Activated CD4-positive, alpha-beta memory T cell treated with anti-CD3 and anti-CD28 coated beads, Interleukin-2, amount 10 ng/mL, durations not matched to agents 7 days and 5 days (primary cell): ENCODE measurements around the gene ADAMTS3. TPM values are rescaled to one million over a fixed set of nuclear protein-coding genes. Genes with fewer than 3 reads are reported as not detected.

Experiments used
- CTCF ChIA-PET: fragments of 350-600 bp; sonication (Branson Sonifier 250); formaldehyde crosslinking; loops from one replicate; lab custom pipeline; 2021; ENCODE audit warnings: antibody characterized with exemption, inconsistent platforms; lab: Charles Lee
- POLR2A ChIA-PET: fragments of 350-600 bp; sonication (Branson Sonifier 250); formaldehyde crosslinking; loops from one replicate; lab custom pipeline; 2021; ENCODE audit warnings: antibody characterized with exemption; lab: Charles Lee
- DNase-seq: peaks from one replicate; pipeline ENCODE4 v3.0.0-alpha.2; 2020
- H3K27ac Mint-ChIP-seq: one replicate; pipeline ENCODE4 v1.8.0; 2021; ENCODE audit warnings: mild to moderate bottlenecking, mixed read lengths
- H3K27me3 Mint-ChIP-seq: one replicate; pipeline ENCODE4 v1.8.0; 2021; ENCODE audit warnings: mixed read lengths
- H3K36me3 Mint-ChIP-seq: one replicate; pipeline ENCODE4 v1.8.0; 2021; ENCODE audit warnings: low read depth, mixed read lengths
- H3K4me1 Mint-ChIP-seq: one replicate; pipeline ENCODE4 v1.8.0; 2021; ENCODE audit warnings: mixed read lengths
- H3K4me3 Mint-ChIP-seq: one replicate; pipeline ENCODE4 v1.8.0; 2021; ENCODE audit warnings: mild to moderate bottlenecking, mixed read lengths
- H3K9me3 Mint-ChIP-seq: one replicate; pipeline ENCODE4 v1.8.0; 2021; ENCODE audit warnings: mixed read lengths
- total RNA-seq, 2 experiments: library from RNA; stranded (reverse); gene quantifications; one replicate each; pipeline ENCODE4 v1.2.3, GENCODE V29; 2021

ADAMTS3 gene
- total RNA-seq, 2 experiments from 2014 or later = not detected

- H3K36me3 Mint-ChIP-seq = no peaks in the 10 kb centered on the region
- H3K4me1 Mint-ChIP-seq = no peaks in the 10 kb centered on the region
- H3K27ac Mint-ChIP-seq = no peak overlapping the region
- no peak for DNase-seq
- POLR2A ChIA-PET = no interaction called here
- H3K4me3 Mint-ChIP-seq = no peak overlapping the region
- no peaks in the 10 kb centered on the region for H3K9me3 Mint-ChIP-seq
- no peaks in the 10 kb centered on the region for H3K27me3 Mint-ChIP-seq
- CTCF ChIA-PET = no interaction called here
Observed at GRCh38 chr4:72531768-72532290, 37.2 kb downstream of the ADAMTS3 start.

GRCh38 chr4:72531322-72531721 lies 37.7 kb downstream of the ADAMTS3 start:
- Mint-ChIP-seq H3K9me3 (no peaks in the 10 kb centered on the region), H3K4me3 (no peak overlapping the region), H3K36me3 (no peaks in the 10 kb centered on the region), H3K27ac (no peak overlapping the region), H3K27me3 (no peaks in the 10 kb centered on the region), H3K4me1 (no peaks in the 10 kb centered on the region)
- ChIA-PET POLR2A (no interaction called here), CTCF (no interaction called here)
- DNase-seq = no peak

GRCh38 chr4:72529148-72529822 lies 39.7 kb downstream of the ADAMTS3 start:
- Mint-ChIP-seq H3K4me3 (no peak overlapping the region), H3K27ac (no peak overlapping the region), H3K4me1 (no peaks in the 10 kb centered on the region), H3K36me3 (no peaks in the 10 kb centered on the region), H3K9me3 (no peaks in the 10 kb centered on the region), H3K27me3 (no peaks in the 10 kb centered on the region)
- ChIA-PET POLR2A (no interaction called here), CTCF (no interaction called here)
- no peak for DNase-seq

- Mint-ChIP-seq H3K4me3 (no peak overlapping the region), H3K4me1 (no peaks in the 10 kb centered on the region), H3K9me3 (no peaks in the 10 kb centered on the region), H3K27me3 (no peaks in the 10 kb centered on the region), H3K36me3 (no peaks in the 10 kb centered on the region), H3K27ac (no peak overlapping the region)
- ChIA-PET POLR2A (no interaction called here), CTCF (no interaction called here)
- no peak for DNase-seq
Observed at GRCh38 chr4:72527038-72527646, 41.9 kb downstream of the ADAMTS3 start.

- no peak overlapping the region for H3K27ac Mint-ChIP-seq
- H3K27me3 Mint-ChIP-seq = no peaks in the 10 kb centered on the region
- H3K4me3 Mint-ChIP-seq = no peak overlapping the region
- H3K4me1 Mint-ChIP-seq = no peaks in the 10 kb centered on the region
- ChIA-PET POLR2A (no interaction called here), CTCF (no interaction called here)
- H3K9me3 Mint-ChIP-seq = no peaks in the 10 kb centered on the region
- no peak for DNase-seq
- no peaks in the 10 kb centered on the region for H3K36me3 Mint-ChIP-seq
Observed at GRCh38 chr4:72525938-72526337, 43.1 kb downstream of the ADAMTS3 start.

GRCh38 chr4:72522440-72522839 lies 46.6 kb downstream of the ADAMTS3 start:
- no peak for DNase-seq
- Mint-ChIP-seq H3K27me3 (no peaks in the 10 kb centered on the region), H3K9me3 (no peaks in the 10 kb centered on the region), H3K36me3 (no peaks in the 10 kb centered on the region), H3K4me3 (no peak overlapping the region), H3K4me1 (no peaks in the 10 kb centered on the region), H3K27ac (no peak overlapping the region)
- ChIA-PET CTCF (no interaction called here), POLR2A (no interaction called here)

GRCh38 chr4:72513227-72513626 lies 55.8 kb downstream of the ADAMTS3 start:
- no peaks in the 10 kb centered on the region for H3K4me1 Mint-ChIP-seq
- DNase-seq = no peak
- no peaks in the 10 kb centered on the region for H3K36me3 Mint-ChIP-seq
- no peaks in the 10 kb centered on the region for H3K9me3 Mint-ChIP-seq
- POLR2A ChIA-PET = interaction anchor here (0.6 kb wide), 1 partner anchor 12 kb away, joined by 3 read pairs; no protein-coding TSS in a partner anchor
- H3K27me3 Mint-ChIP-seq = no peaks in the 10 kb centered on the region
- CTCF ChIA-PET = interaction anchor here (1.2 kb wide), 1 partner anchor 15 kb away, joined by 3 read pairs; no protein-coding TSS in a partner anchor
- H3K4me3 Mint-ChIP-seq = no peak overlapping the region
- H3K27ac Mint-ChIP-seq = no peak overlapping the region

- H3K27me3 Mint-ChIP-seq = no peaks in the 10 kb centered on the region
Observed at GRCh38 chr4:72507860-72508419, 61.1 kb downstream of the ADAMTS3 start.

GRCh38 chr4:72507167-72507566 lies 61.9 kb downstream of the ADAMTS3 start:
- CTCF ChIA-PET = interaction anchor here (0.6 kb wide), 1 partner anchor 532 kb away, joined by 3 read pairs; no protein-coding TSS in a partner anchor

More at GRCh38 chr4:72507860-72508419, 61.1 kb downstream of the ADAMTS3 start:
- POLR2A ChIA-PET = no interaction called here
- Mint-ChIP-seq H3K4me3 (no peak overlapping the region), H3K4me1 (no peaks in the 10 kb centered on the region), H3K9me3 (no peaks in the 10 kb centered on the region), H3K27ac (no peak overlapping the region), H3K36me3 (no peaks in the 10 kb centered on the region)
- DNase-seq = no peak
- CTCF ChIA-PET = no interaction called here

GRCh38 chr4:72505314-72505744 lies 63.7 kb downstream of the ADAMTS3 start:
- Mint-ChIP-seq H3K27me3 (no peaks in the 10 kb centered on the region), H3K27ac (no peak overlapping the region), H3K4me3 (no peak overlapping the region), H3K4me1 (no peaks in the 10 kb centered on the region), H3K9me3 (no peaks in the 10 kb centered on the region), H3K36me3 (no peaks in the 10 kb centered on the region)
- DNase-seq = no peak
- ChIA-PET CTCF (no interaction called here), POLR2A (no interaction called here)

More at GRCh38 chr4:72507167-72507566, 61.9 kb downstream of the ADAMTS3 start:
- Mint-ChIP-seq H3K36me3 (no peaks in the 10 kb centered on the region), H3K4me3 (no peak overlapping the region), H3K9me3 (no peaks in the 10 kb centered on the region), H3K27me3 (no peaks in the 10 kb centered on the region), H3K27ac (no peak overlapping the region), H3K4me1 (no peaks in the 10 kb centered on the region)
- POLR2A ChIA-PET = no interaction called here
- no peak for DNase-seq

GRCh38 chr4:72500214-72500613 lies 68.8 kb downstream of the ADAMTS3 start:
- no peak for DNase-seq
- H3K27ac Mint-ChIP-seq = no peak overlapping the region
- H3K27me3 Mint-ChIP-seq = no peaks in the 10 kb centered on the region
- POLR2A ChIA-PET = no interaction called here
- CTCF ChIA-PET = no interaction called here
- H3K36me3 Mint-ChIP-seq = no peaks in the 10 kb centered on the region
- H3K4me1 Mint-ChIP-seq = no peaks in the 10 kb centered on the region
- no peak overlapping the region for H3K4me3 Mint-ChIP-seq
- no peaks in the 10 kb centered on the region for H3K9me3 Mint-ChIP-seq

- POLR2A ChIA-PET = no interaction called here
- DNase-seq = no peak
- Mint-ChIP-seq H3K9me3 (peaks cover 4% of the 10 kb centered on the region), H3K4me3 (no peak overlapping the region), H3K27ac (no peak overlapping the region), H3K36me3 (no peaks in the 10 kb centered on the region), H3K4me1 (no peaks in the 10 kb centered on the region), H3K27me3 (no peaks in the 10 kb centered on the region)
- CTCF ChIA-PET = no interaction called here
Observed at GRCh38 chr4:72496119-72496518, 72.9 kb downstream of the ADAMTS3 start.

- Mint-ChIP-seq H3K27ac (no peak overlapping the region), H3K4me3 (no peak overlapping the region), H3K36me3 (no peaks in the 10 kb centered on the region), H3K4me1 (no peaks in the 10 kb centered on the region), H3K27me3 (no peaks in the 10 kb centered on the region), H3K9me3 (peaks cover 4% of the 10 kb centered on the region)
- CTCF ChIA-PET = no interaction called here
- no peak for DNase-seq
- POLR2A ChIA-PET = no interaction called here
Observed at GRCh38 chr4:72494156-72494555, 74.9 kb downstream of the ADAMTS3 start.
